ENCODE data around the gene RAP1GDS1. TPM values are rescaled to one million over a fixed set of nuclear protein-coding genes. Genes with fewer than 3 reads are reported as not detected.
"Not testable (repeated sequence)": the region's sequence is repeated elsewhere in the genome, so short reads cannot be mapped to it uniquely, and the experiment has no call there.

Gene RAP1GDS1
- total RNA-seq, 4 donors from 2014 or later, result 36.2 to 40.9 (median 37.9) TPM

DNA sequence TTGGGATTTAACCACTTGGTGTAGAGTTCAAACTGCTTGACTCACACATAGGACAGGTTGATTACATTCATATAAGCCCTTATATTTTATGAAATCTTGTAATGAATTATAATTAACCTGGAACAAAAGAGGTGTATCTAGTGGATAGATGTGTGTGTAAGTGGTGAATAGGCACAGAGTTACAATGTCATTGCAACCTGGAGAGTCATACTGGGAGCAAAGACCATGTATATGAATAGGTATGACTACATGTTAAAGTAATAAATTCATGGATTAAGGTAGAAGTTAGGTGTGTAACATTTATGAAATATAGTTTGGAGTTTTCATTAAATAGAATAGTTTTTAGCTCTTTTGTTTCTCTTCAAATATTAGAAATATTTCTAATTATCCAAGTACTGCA lies 26.1 kb downstream of the RAP1GDS1 start:
- no peak for DNase-seq

DNA sequence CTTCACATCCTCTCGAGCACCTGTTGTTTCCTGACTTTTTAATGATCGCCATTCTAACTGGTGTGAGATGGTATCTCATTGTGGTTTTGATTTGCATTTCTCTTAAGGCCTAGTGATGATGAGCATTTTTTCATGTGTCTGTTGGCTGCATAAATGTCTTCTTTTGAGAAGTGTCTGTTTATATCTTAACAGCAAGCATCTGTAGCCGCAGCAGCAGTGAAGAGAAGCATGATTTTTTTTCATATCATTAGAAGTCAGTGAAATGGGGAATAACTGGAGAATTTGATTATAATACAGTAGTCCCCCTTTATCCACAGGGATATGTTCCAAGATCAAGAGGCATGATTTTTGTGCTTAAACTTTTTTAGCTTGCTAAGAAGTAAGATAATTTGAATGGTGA lies 27.5 kb downstream of the RAP1GDS1 start:
- H3K4me3 ChIP-seq (replicated peaks in 1 of 3); H3K9me3 ChIP-seq; H3K4me1 ChIP-seq; H3K36me3 ChIP-seq; DNase-seq; intact Hi-C loops (cut with DNase I); H3K27ac ChIP-seq; H3K27me3 ChIP-seq: not testable (repeated sequence)
- WGBS, 2 donors, result 90 to 95% methylated on average over 3 of the region's 3 CpGs

More for the DNA sequence above, 26.1 kb downstream of the RAP1GDS1 start:
- no peaks in the 10 kb centered on the region for H3K27me3 ChIP-seq
- H3K9me3 ChIP-seq, result no peaks in the 10 kb centered on the region
- no peak for TF ChIP-seq POLR2A (IDR thresholded peaks at IDR 0.05)
- TF ChIP-seq, protein P1, sequence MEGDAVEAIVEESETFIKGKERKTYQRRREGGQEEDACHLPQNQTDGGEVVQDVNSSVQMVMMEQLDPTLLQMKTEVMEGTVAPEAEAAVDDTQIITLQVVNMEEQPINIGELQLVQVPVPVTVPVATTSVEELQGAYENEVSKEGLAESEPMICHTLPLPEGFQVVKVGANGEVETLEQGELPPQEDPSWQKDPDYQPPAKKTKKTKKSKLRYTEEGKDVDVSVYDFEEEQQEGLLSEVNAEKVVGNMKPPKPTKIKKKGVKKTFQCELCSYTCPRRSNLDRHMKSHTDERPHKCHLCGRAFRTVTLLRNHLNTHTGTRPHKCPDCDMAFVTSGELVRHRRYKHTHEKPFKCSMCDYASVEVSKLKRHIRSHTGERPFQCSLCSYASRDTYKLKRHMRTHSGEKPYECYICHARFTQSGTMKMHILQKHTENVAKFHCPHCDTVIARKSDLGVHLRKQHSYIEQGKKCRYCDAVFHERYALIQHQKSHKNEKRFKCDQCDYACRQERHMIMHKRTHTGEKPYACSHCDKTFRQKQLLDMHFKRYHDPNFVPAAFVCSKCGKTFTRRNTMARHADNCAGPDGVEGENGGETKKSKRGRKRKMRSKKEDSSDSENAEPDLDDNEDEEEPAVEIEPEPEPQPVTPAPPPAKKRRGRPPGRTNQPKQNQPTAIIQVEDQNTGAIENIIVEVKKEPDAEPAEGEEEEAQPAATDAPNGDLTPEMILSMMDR (IDR thresholded peaks at IDR 0.05), result no peak
- no peak overlapping the region for H3K4me3 ChIP-seq (replicated peaks in 1 of 3)
- no peak overlapping the region for H3K27ac ChIP-seq
- intact Hi-C loops (cut with DNase I), result no loop called here
- H3K36me3 ChIP-seq, result no peaks in the 10 kb centered on the region
- peaks cover 0 to 7% of the 10 kb centered on the region in 2 donors for H3K4me1 ChIP-seq

DNA sequence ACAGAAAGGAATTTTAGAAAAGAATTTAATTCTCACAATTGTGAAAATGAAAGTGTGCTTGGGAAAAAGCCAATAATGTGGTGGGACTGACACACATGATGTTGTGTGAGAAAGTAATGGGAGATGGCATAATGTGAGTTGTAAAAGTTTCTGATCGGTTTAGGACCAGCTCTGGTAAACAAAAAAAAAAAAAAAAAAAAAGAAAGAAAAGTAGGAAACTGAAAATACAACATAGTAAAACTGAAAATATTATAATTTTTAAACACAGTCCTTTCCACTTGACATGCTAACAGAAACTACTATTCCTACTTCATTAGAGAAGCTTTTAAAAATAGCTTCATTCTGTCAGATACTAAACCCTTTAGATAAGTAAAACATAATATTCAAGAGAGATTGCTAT lies 28.2 kb downstream of the RAP1GDS1 start:
- intact Hi-C loops (cut with DNase I), result no loop called here
- 79 to 98% methylated on average over 1 of the region's 1 CpG for WGBS, 2 donors

DNA sequence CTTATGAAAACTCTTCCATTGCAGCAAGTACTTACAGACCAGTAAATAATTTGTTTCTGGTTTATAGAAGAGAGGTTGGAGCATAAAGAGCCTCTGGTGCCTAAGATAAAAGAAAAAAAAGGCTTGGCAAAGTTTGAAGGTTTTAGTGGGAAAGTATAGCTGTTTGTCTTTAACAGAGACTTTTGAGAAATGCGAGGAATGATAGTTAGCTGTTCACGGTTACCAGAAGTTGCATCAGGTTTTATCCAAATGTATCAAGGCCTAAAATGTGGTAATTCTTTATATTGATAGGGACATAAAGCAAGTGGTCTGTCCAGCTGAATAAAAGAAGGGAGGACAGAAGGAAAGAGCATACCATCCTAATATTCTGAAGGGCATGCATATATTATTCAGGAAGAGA lies 29.3 kb downstream of the RAP1GDS1 start:
- H3K4me1 ChIP-seq, result peaks cover 0 to 7% of the 10 kb centered on the region in 2 donors
- H3K27me3 ChIP-seq, result no peaks in the 10 kb centered on the region
- intact Hi-C loops (cut with DNase I), result no loop called here
- 77 to 81% methylated on average over 2 of the region's 2 CpGs for WGBS, 2 donors
- no peak for TF ChIP-seq POLR2A (IDR thresholded peaks at IDR 0.05)
- TF ChIP-seq, protein P1 (IDR thresholded peaks at IDR 0.05), result no peak
- H3K36me3 ChIP-seq, result peaks cover 0 to 3% of the 10 kb centered on the region in 2 donors
- H3K9me3 ChIP-seq, result no peaks in the 10 kb centered on the region
- H3K4me3 ChIP-seq (replicated peaks in 1 of 3), result no peak overlapping the region
- no peak for DNase-seq
- H3K27ac ChIP-seq, result no peak overlapping the region

More for the DNA sequence above, 28.2 kb downstream of the RAP1GDS1 start:
- H3K36me3 ChIP-seq, result no peaks in the 10 kb centered on the region
- no peaks in the 10 kb centered on the region for H3K27me3 ChIP-seq
- no peak for DNase-seq
- no peak for TF ChIP-seq POLR2A (IDR thresholded peaks at IDR 0.05)
- TF ChIP-seq, protein P1 (IDR thresholded peaks at IDR 0.05), result no peak
- no peak overlapping the region for H3K27ac ChIP-seq
- H3K4me3 ChIP-seq (replicated peaks in 1 of 3), result no peak overlapping the region
- H3K9me3 ChIP-seq, result no peaks in the 10 kb centered on the region
- H3K4me1 ChIP-seq, result peaks cover 0 to 7% of the 10 kb centered on the region in 2 donors

DNA sequence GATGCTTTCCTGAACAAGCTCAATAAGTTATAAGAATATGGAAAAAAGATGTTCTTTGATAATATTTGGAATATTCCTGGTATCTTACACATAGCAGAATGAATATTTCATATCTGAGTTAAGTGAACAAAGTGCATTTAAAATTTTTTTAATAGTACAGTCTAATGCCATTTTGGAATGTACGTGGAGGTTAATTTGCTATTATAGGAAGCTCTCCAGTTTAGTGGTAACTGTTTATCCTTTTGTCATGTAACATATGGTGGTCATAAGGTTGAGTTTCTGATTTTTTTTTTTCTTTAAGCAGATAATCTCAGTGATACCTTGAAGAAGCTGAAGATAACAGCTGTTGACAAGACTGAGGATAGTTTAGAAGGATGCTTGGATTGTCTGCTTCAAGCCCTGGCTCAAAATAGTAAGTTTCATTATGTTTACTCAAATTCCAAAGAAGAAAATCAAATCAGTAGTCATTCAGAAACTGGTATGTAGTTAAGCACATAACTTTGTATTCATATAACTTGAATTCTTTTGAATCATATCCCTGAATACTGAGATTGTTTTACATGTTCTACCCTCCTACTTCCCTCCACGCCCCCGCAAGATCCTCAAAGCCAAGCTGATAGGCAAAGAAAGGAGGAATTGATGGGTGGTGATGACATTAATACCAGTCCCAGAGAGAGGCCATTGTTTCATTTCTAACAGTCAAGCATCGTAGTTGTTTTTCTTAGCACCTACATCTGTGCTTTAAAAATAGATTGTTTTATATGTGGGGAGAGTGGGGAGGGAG lies 32.1 kb downstream of the RAP1GDS1 start:
- Histone ChIP-seq H3K4me1 (peaks cover 0 to 7% of the 10 kb centered on the region in 2 donors), H3K9me3 (no peaks in the 10 kb centered on the region), H3K27me3 (no peaks in the 10 kb centered on the region), H3K4me3 (replicated peaks in 1 of 3) (no peak overlapping the region), H3K36me3 (peaks cover 0 to 3% of the 10 kb centered on the region in 2 donors), H3K27ac (no peak overlapping the region)
- 81 to 85% methylated on average over 4 of the region's 4 CpGs for WGBS, 2 donors
- TF ChIP-seq, protein P1 (IDR thresholded peaks at IDR 0.05), result no peak
- no peak for TF ChIP-seq POLR2A (IDR thresholded peaks at IDR 0.05)
- DNase-seq, result no peak
- intact Hi-C loops (cut with DNase I), result no loop called here
